ENCODE results near the gene SETD5. TPM values are rescaled to one million over a fixed set of nuclear protein-coding genes. Genes with fewer than 3 reads are reported as not detected.

Gene SETD5
- total and polyA plus RNA-seq, 2 donors (not counting 1 experiment from before 2014, with no cell fraction given) = 53.7 to 62.5 TPM

DNA sequence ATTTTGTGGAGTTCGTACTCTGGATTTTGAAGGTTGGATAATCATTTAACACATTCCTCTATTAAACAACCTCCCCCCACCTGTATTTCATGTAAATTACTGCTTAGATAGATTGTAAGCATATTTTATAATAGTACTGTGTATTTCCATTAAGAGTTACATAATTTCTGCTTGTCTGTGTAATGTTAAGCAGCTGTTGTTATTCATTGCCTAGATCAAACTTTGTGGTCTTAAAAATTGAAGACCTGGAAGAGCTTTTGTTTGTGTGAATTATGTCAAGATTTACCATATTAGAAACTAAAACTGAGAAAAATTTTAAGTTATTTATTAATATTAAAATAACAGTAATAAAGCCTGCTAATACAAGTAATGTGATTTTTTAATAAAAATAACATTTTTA, 11.1 kb downstream of the SETD5 start:
- peaks cover 4% of the 10 kb centered on the region for H4K20me1 ChIP-seq (ENCODE audit: control insufficient read depth, extremely low read depth, insufficient read depth, low read length)
- H3K4me3 ChIP-seq (replicated peaks in 1 of 4; ENCODE audit: control extremely low read depth in 1 of 4, insufficient read depth in 1 of 4, low read depth in 3 of 4, low read length in 4 of 4) = no peak overlapping the region
- H3K4me1 ChIP-seq (ENCODE audit: control insufficient read depth, extremely low read depth, insufficient read depth, low read length) = no peaks in the 10 kb centered on the region
- H3K9ac ChIP-seq (ENCODE audit: insufficient read depth, low read length) = no peak overlapping the region
- H3K79me2 ChIP-seq (ENCODE audit: control insufficient read depth, insufficient read depth, low read length) = peaks cover 99% of the 10 kb centered on the region
- TF ChIP-seq, protein P1, sequence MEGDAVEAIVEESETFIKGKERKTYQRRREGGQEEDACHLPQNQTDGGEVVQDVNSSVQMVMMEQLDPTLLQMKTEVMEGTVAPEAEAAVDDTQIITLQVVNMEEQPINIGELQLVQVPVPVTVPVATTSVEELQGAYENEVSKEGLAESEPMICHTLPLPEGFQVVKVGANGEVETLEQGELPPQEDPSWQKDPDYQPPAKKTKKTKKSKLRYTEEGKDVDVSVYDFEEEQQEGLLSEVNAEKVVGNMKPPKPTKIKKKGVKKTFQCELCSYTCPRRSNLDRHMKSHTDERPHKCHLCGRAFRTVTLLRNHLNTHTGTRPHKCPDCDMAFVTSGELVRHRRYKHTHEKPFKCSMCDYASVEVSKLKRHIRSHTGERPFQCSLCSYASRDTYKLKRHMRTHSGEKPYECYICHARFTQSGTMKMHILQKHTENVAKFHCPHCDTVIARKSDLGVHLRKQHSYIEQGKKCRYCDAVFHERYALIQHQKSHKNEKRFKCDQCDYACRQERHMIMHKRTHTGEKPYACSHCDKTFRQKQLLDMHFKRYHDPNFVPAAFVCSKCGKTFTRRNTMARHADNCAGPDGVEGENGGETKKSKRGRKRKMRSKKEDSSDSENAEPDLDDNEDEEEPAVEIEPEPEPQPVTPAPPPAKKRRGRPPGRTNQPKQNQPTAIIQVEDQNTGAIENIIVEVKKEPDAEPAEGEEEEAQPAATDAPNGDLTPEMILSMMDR (conservative IDR thresholded peaks at IDR 0.05 in 1 of 2, IDR thresholded peaks at IDR 0.05 in 1 of 2; ENCODE audit: low read depth in 1 of 2, low read length in 2 of 2) = no peak
- no peak for TF ChIP-seq EZH2 (IDR thresholded peaks at IDR 0.05; ENCODE audit: low read length, missing control alignments)
- no peaks in the 10 kb centered on the region for H3K9me3 ChIP-seq (ENCODE audit: control insufficient read depth, insufficient read depth, low read depth, low read length)
- no peak overlapping the region for H2AFZ ChIP-seq (ENCODE audit: low read length)
- DNase-seq (ENCODE audit: low read depth in 2 of 2) = no peak
- no peaks in the 10 kb centered on the region for H3K27me3 ChIP-seq (ENCODE audit: control insufficient read depth, insufficient read depth, low read length)
- H3K4me2 ChIP-seq (ENCODE audit: extremely low read depth, insufficient read depth, low read length) = no peak overlapping the region
- no peak overlapping the region for H3K27ac ChIP-seq (ENCODE audit: insufficient read depth, low read length)
- H3K36me3 ChIP-seq (ENCODE audit: control insufficient read depth, insufficient read depth, low read length) = no peaks in the 10 kb centered on the region

DNA sequence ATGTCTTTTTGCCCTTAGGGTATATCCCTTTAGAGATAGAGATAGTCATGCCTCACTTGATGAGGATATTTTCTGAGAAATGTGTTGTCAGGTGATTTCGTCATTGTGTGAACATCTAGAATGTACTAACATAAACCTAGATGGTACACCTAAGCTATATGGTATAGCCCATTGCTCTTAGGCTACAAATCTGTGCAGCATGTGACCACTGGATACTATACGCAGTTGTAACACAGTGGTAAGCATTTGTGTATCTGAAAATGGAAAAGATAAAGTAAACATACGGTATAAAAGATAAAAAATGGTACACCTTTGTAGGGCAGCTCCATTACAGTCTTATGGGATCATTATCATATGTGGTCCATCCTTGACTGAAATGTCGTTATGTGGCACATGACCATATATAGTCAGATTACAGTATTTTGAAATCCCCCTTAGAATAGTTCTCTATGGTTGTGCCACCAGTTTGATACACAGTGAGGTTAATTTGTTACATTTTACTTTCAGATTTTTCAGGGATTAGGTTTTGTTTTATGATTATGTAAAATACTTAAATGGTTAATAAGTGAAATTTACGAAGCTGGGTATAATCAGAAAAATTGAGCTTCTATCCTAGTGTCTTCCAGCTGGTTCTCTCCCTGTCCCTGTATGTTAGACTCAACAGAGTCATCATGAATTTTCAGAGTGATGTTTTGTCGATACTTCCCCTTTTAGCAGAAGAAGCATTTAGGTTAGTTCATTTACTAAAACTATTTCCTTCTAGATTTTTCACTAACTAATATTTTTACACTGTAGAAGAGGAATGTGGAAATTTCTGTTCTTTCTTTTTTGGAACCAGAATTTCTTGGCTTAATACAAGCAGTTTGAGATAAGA, 12.8 kb downstream of the SETD5 start:
- no peaks in the 10 kb centered on the region for H3K36me3 ChIP-seq (ENCODE audit: control insufficient read depth, insufficient read depth, low read length)
- no peaks in the 10 kb centered on the region for H3K4me1 ChIP-seq (ENCODE audit: control insufficient read depth, extremely low read depth, insufficient read depth, low read length)
- H3K4me2 ChIP-seq (ENCODE audit: extremely low read depth, insufficient read depth, low read length) = no peak overlapping the region
- H3K79me2 ChIP-seq (ENCODE audit: control insufficient read depth, insufficient read depth, low read length) = peaks cover 99% of the 10 kb centered on the region
- no peak for TF ChIP-seq EZH2 (IDR thresholded peaks at IDR 0.05; ENCODE audit: low read length, missing control alignments)
- TF ChIP-seq, protein P1 (conservative IDR thresholded peaks at IDR 0.05 in 1 of 2, IDR thresholded peaks at IDR 0.05 in 1 of 2; ENCODE audit: low read depth in 1 of 2, low read length in 2 of 2) = no peak
- no peak overlapping the region for H3K9ac ChIP-seq (ENCODE audit: insufficient read depth, low read length)
- H3K27me3 ChIP-seq (ENCODE audit: control insufficient read depth, insufficient read depth, low read length) = no peaks in the 10 kb centered on the region
- H2AFZ ChIP-seq (ENCODE audit: low read length) = no peak overlapping the region
- peaks cover 7% of the 10 kb centered on the region for H4K20me1 ChIP-seq (ENCODE audit: control insufficient read depth, extremely low read depth, insufficient read depth, low read length)
- H3K9me3 ChIP-seq (ENCODE audit: control insufficient read depth, insufficient read depth, low read depth, low read length) = no peaks in the 10 kb centered on the region
- H3K4me3 ChIP-seq (replicated peaks in 1 of 4; ENCODE audit: control extremely low read depth in 1 of 4, insufficient read depth in 1 of 4, low read depth in 3 of 4, low read length in 4 of 4) = no peak overlapping the region
- H3K27ac ChIP-seq (ENCODE audit: insufficient read depth, low read length) = no peak overlapping the region
- DNase-seq (ENCODE audit: low read depth in 2 of 2) = no peak

DNA sequence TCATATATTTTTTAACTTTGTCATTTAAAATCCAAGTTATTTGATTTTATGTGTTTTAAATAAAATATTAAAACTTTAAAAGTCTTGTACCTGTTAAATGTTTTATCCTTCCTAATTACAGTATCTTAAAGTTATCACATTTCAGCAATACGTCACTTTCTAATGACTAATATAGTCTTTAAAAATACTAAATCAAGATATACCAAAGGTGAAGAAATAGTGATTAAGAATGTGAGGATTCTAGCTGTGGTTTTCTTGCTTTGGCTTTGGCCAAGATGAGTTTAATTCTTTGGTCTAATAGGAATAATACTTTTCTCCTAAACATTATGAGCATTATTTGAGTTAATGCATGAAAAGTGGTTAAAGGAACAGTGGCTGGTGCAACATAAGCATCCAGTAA, 13.9 kb downstream of the SETD5 start:
- Histone ChIP-seq H2AFZ (ENCODE audit: low read length) (no peak overlapping the region), H3K9ac (ENCODE audit: insufficient read depth, low read length) (no peak overlapping the region), H3K79me2 (ENCODE audit: control insufficient read depth, insufficient read depth, low read length) (peaks cover 99% of the 10 kb centered on the region), H3K4me2 (ENCODE audit: extremely low read depth, insufficient read depth, low read length) (no peak overlapping the region), H3K27ac (ENCODE audit: insufficient read depth, low read length) (no peak overlapping the region), H3K36me3 (ENCODE audit: control insufficient read depth, insufficient read depth, low read length) (no peaks in the 10 kb centered on the region), H3K9me3 (ENCODE audit: control insufficient read depth, insufficient read depth, low read depth, low read length) (no peaks in the 10 kb centered on the region), H3K4me3 (replicated peaks in 1 of 4; ENCODE audit: control extremely low read depth in 1 of 4, insufficient read depth in 1 of 4, low read depth in 3 of 4, low read length in 4 of 4) (no peak overlapping the region), H3K27me3 (ENCODE audit: control insufficient read depth, insufficient read depth, low read length) (no peaks in the 10 kb centered on the region), H4K20me1 (ENCODE audit: control insufficient read depth, extremely low read depth, insufficient read depth, low read length) (peaks cover 11% of the 10 kb centered on the region), H3K4me1 (ENCODE audit: control insufficient read depth, extremely low read depth, insufficient read depth, low read length) (peaks cover 5% of the 10 kb centered on the region)
- TF ChIP-seq, protein P1 (conservative IDR thresholded peaks at IDR 0.05 in 1 of 2, IDR thresholded peaks at IDR 0.05 in 1 of 2; ENCODE audit: low read depth in 1 of 2, low read length in 2 of 2) = no peak
- no peak for TF ChIP-seq EZH2 (IDR thresholded peaks at IDR 0.05; ENCODE audit: low read length, missing control alignments)
- DNase-seq (ENCODE audit: low read depth in 2 of 2) = no peak

All from fibroblast of lung (primary cell).